HEK293 (cell line): ENCODE results near the gene CRYBA2.

ENCODE experiments used
- CTCF ChIA-PET: fragments of 350-600 bp; formaldehyde crosslinking; extraction: SDS; loops from one replicate; lab custom pipeline; 2021; ENCODE audit warnings: antibody characterized with exemption; lab: Yijun Ruan, JAX
- POLR2A ChIA-PET: fragments of 300-600 bp; formaldehyde crosslinking; extraction: SDS; loops from one replicate; lab custom pipeline; 2020; ENCODE audit warnings: antibody characterized with exemption, inconsistent platforms; lab: Yijun Ruan, JAX
- H3K27ac ChIP-seq: fragments of 200-500 bp; sonication (Bioruptor generic); 2 replicates; pipeline ENCODE4 v1.5.1; 2014; ENCODE audit warnings: low read depth, low read length, control low read depth, inconsistent platforms; ENCODE audit errors: extremely low read depth
- H3K36me3 ChIP-seq, 2 experiments: fragments of 200-500 bp in 1 of 2; sonication (Bioruptor generic) in 1 of 2; 1 replicate in 1 of 2; 2 replicates in 1 of 2; pipeline ENCODE4 v1.5.1; 2014 to 2017; ENCODE audit warnings: inconsistent platforms in 2 of 2, low read length in 2 of 2; ENCODE audit not compliant: control insufficient read depth in 2 of 2, insufficient read depth in 1 of 2
- H3K4me1 ChIP-seq: fragments of 200-500 bp; sonication (Bioruptor generic); 2 replicates; pipeline ENCODE4 v1.5.1; 2014; ENCODE audit warnings: mild to moderate bottlenecking, low read length, inconsistent platforms; ENCODE audit not compliant: control insufficient read depth, insufficient read depth
- H3K4me3 ChIP-seq: 2 replicates; pipeline ENCODE4 v1.5.1; 2011; ENCODE audit warnings: low read depth, mild to moderate bottlenecking, control low read depth, low read length, moderate library complexity
- H3K9me3 ChIP-seq: fragments of 200-500 bp; sonication (Bioruptor generic); 2 replicates; pipeline ENCODE4 v1.5.1; 2014; ENCODE audit warnings: low read depth, low read length, inconsistent platforms; ENCODE audit not compliant: control insufficient read depth, insufficient read depth
- EGR2 ChIP-seq: fragments of 450-650 bp; formaldehyde crosslinking; IDR thresholded peaks from 2 replicates; pipeline ENCODE4 v1.5.1; 2016; ENCODE audit warnings: low read depth, missing biosample characterization, missing genetic modification characterization
- KLF17 ChIP-seq: fragments of 450-650 bp; formaldehyde crosslinking; IDR thresholded peaks from 2 replicates; pipeline ENCODE4 v1.5.1; 2016; ENCODE audit warnings: missing biosample characterization, missing genetic modification characterization
- OVOL3 ChIP-seq: fragments of 450-650 bp; formaldehyde crosslinking; IDR thresholded peaks from 2 replicates; pipeline ENCODE4 v1.5.1; 2016; ENCODE audit warnings: missing biosample characterization, missing genetic modification characterization
- SP7 ChIP-seq: fragments of 450-650 bp; formaldehyde crosslinking; IDR thresholded peaks from 2 replicates; pipeline ENCODE4 v1.5.1; 2016; ENCODE audit warnings: missing biosample characterization, missing genetic modification characterization
- ZBTB1 ChIP-seq: fragments of 450-650 bp; formaldehyde crosslinking; IDR thresholded peaks from 2 replicates; pipeline ENCODE4 v1.5.1; 2016; ENCODE audit warnings: missing biosample characterization, missing genetic modification characterization
- ZFP41 ChIP-seq: fragments of 450-650 bp; formaldehyde crosslinking; IDR thresholded peaks from 2 replicates; pipeline ENCODE4 v1.5.1; 2016; ENCODE audit warnings: missing biosample characterization, missing genetic modification characterization, borderline replicate concordance
- ZNF121 ChIP-seq: fragments of 450-650 bp; formaldehyde crosslinking; IDR thresholded peaks from 2 replicates; pipeline ENCODE4 v1.5.1; 2016; ENCODE audit warnings: missing biosample characterization, missing genetic modification characterization
- ZNF223 ChIP-seq: fragments of 450-650 bp; formaldehyde crosslinking; IDR thresholded peaks from 2 replicates; pipeline ENCODE4 v1.5.1; 2016; ENCODE audit warnings: missing biosample characterization, missing genetic modification characterization
- ZNF239 ChIP-seq: fragments of 450-650 bp; formaldehyde crosslinking; IDR thresholded peaks from 2 replicates; pipeline ENCODE4 v1.5.1; 2016; ENCODE audit warnings: missing biosample characterization, missing genetic modification characterization
- ZNF280D ChIP-seq: fragments of 450-650 bp; formaldehyde crosslinking; IDR thresholded peaks from 2 replicates; pipeline ENCODE4 v1.5.1; 2016; ENCODE audit warnings: missing biosample characterization, missing genetic modification characterization
- ZNF404 ChIP-seq: fragments of 450-650 bp; formaldehyde crosslinking; IDR thresholded peaks from 2 replicates; pipeline ENCODE4 v1.5.1; 2017; ENCODE audit warnings: missing biosample characterization, missing genetic modification characterization
- ZNF571 ChIP-seq: fragments of 450-650 bp; formaldehyde crosslinking; IDR thresholded peaks from 2 replicates; pipeline ENCODE4 v1.5.0; 2017; ENCODE audit warnings: missing biosample characterization, missing genetic modification characterization
- ZNF596 ChIP-seq: fragments of 450-650 bp; IDR thresholded peaks from 2 replicates; pipeline ENCODE4 v1.5.0; 2018; ENCODE audit warnings: missing biosample characterization, mild to moderate bottlenecking, missing genetic modification characterization, moderate library complexity
- ZNF623 ChIP-seq: fragments of 450-650 bp; formaldehyde crosslinking; IDR thresholded peaks from 2 replicates; pipeline ENCODE4 v1.5.1; 2016; ENCODE audit warnings: missing biosample characterization, missing genetic modification characterization
- ZNF670 ChIP-seq: fragments of 450-650 bp; formaldehyde crosslinking; IDR thresholded peaks from 2 replicates; pipeline ENCODE4 v1.5.1; 2016; ENCODE audit warnings: missing biosample characterization, missing genetic modification characterization, low read depth
- ZNF768 ChIP-seq: fragments of 450-650 bp; formaldehyde crosslinking; IDR thresholded peaks from 2 replicates; pipeline ENCODE4 v1.5.1; 2018; ENCODE audit warnings: missing biosample characterization, mild to moderate bottlenecking, missing genetic modification characterization
- ZNF843 ChIP-seq: fragments of 450-650 bp; formaldehyde crosslinking; IDR thresholded peaks from 2 replicates; pipeline ENCODE4 v1.5.1; 2016; ENCODE audit warnings: missing biosample characterization, missing genetic modification characterization
- ZSCAN30 ChIP-seq: fragments of 450-650 bp; IDR thresholded peaks from 2 replicates; pipeline ENCODE4 v1.5.1; 2018; ENCODE audit warnings: missing biosample characterization, mild to moderate bottlenecking, missing genetic modification characterization, moderate library complexity
- TF ChIP-seq, protein P1 (sequence below): fragments of 450-650 bp; IDR thresholded peaks from 2 replicates; pipeline ENCODE4 v1.5.1; 2018; ENCODE audit warnings: missing biosample characterization, mild to moderate bottlenecking, missing genetic modification characterization
- TF ChIP-seq, protein P2 (sequence below): fragments of 450-650 bp; formaldehyde crosslinking; IDR thresholded peaks from 2 replicates; pipeline ENCODE4 v1.5.1; 2016; ENCODE audit warnings: missing biosample characterization, missing genetic modification characterization

Gene CRYBA2

DNA sequence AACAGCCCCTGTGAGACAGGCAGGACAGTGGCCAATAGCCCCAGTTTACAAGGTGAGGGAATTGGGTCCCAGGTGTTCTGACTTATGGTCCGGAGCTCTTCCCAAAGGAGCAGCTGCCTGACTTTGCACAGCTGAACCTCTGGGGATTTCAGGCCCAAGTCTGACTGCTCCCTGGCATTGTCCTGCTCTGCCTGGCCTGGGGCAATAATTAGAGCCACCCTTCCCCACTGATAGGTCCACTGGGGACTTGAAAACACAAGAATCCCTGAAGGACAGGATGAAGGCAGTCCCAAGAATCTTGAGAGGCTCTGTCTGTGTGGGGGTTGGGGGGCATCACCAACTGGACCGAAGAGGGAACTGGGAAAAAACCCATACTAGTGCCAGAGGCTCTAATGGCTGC, 4.6 kb downstream of the CRYBA2 start:
- POLR2A ChIA-PET: no interaction called here

DNA sequence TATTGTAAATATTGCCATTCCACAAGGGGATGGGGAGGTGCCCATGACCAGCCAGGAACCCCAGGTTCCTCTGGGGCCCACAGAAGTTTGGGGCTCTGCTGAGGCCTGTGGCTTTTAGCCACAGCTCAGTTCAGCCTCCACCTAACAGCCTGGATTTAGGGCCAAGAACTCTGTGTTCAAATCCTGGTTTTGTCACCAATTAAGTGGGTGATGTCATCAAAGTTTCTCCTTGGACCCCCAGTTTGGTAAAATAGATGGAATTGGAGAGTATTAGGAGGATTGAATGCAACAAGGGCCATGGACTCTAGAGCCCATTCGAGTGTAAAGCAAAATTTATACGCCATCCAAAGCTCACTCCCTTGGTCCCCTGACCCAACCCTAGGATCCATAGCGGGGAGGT, 5.1 kb downstream of the CRYBA2 start:
- ChIA-PET POLR2A (no interaction called here), CTCF (interaction anchor here (0.6 to 2.3 kb wide), 5 partner anchors 8 to 136 kb away, joined by 3 to 19 read pairs (median 3); no protein-coding TSS in a partner anchor)
- Histone ChIP-seq H3K36me3 (no peaks in the 10 kb centered on the region), H3K4me1 (no peaks in the 10 kb centered on the region; the same call in 1 of the 2 replicates), H3K4me3 (no peak overlapping the region), H3K27ac (no peak overlapping the region), H3K9me3 (no peaks in the 10 kb centered on the region)
- TF ChIP-seq ZNF121 (tag by site-specific recombination) (no peak), ZBTB1 (tag by site-specific recombination) (no peak), ZNF239 (tag by site-specific recombination) (no peak), ZNF596 (tag by site-specific recombination) (no peak)
- TF ChIP-seq, protein P1, sequence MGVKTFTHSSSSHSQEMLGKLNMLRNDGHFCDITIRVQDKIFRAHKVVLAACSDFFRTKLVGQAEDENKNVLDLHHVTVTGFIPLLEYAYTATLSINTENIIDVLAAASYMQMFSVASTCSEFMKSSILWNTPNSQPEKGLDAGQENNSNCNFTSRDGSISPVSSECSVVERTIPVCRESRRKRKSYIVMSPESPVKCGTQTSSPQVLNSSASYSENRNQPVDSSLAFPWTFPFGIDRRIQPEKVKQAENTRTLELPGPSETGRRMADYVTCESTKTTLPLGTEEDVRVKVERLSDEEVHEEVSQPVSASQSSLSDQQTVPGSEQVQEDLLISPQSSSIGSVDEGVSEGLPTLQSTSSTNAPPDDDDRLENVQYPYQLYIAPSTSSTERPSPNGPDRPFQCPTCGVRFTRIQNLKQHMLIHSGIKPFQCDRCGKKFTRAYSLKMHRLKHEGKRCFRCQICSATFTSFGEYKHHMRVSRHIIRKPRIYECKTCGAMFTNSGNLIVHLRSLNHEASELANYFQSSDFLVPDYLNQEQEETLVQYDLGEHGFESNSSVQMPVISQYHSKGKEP (tag by site-specific recombination): no peak

More for the DNA sequence above, 4.6 kb downstream of the CRYBA2 start:
- H3K4me3 ChIP-seq: no peak overlapping the region
- TF ChIP-seq KLF17 (no peak), ZSCAN30 (tag by site-specific recombination) (no peak), ZFP41 (no peak), ZNF280D (tag by site-specific recombination) (no peak), ZNF623 (no peak), ZNF571 (tag by site-specific recombination) (no peak), EGR2 (tag by site-specific recombination) (no peak), ZNF404 (tag by site-specific recombination) (no peak), OVOL3 (tag by site-specific recombination) (no peak), ZNF223 (tag by site-specific recombination) (no peak), SP7 (tag by site-specific recombination) (no peak), ZNF670 (no peak), ZNF768 (no peak), ZNF843 (tag by site-specific recombination) (no peak)
- TF ChIP-seq, protein P2, sequence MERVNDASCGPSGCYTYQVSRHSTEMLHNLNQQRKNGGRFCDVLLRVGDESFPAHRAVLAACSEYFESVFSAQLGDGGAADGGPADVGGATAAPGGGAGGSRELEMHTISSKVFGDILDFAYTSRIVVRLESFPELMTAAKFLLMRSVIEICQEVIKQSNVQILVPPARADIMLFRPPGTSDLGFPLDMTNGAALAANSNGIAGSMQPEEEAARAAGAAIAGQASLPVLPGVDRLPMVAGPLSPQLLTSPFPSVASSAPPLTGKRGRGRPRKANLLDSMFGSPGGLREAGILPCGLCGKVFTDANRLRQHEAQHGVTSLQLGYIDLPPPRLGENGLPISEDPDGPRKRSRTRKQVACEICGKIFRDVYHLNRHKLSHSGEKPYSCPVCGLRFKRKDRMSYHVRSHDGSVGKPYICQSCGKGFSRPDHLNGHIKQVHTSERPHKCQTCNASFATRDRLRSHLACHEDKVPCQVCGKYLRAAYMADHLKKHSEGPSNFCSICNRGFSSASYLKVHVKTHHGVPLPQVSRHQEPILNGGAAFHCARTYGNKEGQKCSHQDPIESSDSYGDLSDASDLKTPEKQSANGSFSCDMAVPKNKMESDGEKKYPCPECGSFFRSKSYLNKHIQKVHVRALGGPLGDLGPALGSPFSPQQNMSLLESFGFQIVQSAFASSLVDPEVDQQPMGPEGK (tag by site-specific recombination): no peak
- CTCF ChIA-PET: interaction anchor here (0.6 to 2.3 kb wide), 7 partner anchors 9 to 136 kb away, joined by 3 to 19 read pairs (median 3); no protein-coding TSS in a partner anchor
- H3K27ac ChIP-seq: no peak overlapping the region
- no peaks in the 10 kb centered on the region for H3K9me3 ChIP-seq
- no peaks in the 10 kb centered on the region; the same call in 1 of the 2 replicates for H3K4me1 ChIP-seq
- no peaks in the 10 kb centered on the region for H3K36me3 ChIP-seq
